SIG-M5 (cell line): Measurements from ENCODE around the gene DDHD1.
"Not testable (repeated sequence)": the region's sequence is repeated elsewhere in the genome, so short reads cannot be mapped to it uniquely, and the experiment has no call there.

Experiments
- DNase-seq: peaks from one replicate; lab custom pipeline; 2025; lab: John Stamatoyannopoulos, UW

DDHD1 gene

DNA sequence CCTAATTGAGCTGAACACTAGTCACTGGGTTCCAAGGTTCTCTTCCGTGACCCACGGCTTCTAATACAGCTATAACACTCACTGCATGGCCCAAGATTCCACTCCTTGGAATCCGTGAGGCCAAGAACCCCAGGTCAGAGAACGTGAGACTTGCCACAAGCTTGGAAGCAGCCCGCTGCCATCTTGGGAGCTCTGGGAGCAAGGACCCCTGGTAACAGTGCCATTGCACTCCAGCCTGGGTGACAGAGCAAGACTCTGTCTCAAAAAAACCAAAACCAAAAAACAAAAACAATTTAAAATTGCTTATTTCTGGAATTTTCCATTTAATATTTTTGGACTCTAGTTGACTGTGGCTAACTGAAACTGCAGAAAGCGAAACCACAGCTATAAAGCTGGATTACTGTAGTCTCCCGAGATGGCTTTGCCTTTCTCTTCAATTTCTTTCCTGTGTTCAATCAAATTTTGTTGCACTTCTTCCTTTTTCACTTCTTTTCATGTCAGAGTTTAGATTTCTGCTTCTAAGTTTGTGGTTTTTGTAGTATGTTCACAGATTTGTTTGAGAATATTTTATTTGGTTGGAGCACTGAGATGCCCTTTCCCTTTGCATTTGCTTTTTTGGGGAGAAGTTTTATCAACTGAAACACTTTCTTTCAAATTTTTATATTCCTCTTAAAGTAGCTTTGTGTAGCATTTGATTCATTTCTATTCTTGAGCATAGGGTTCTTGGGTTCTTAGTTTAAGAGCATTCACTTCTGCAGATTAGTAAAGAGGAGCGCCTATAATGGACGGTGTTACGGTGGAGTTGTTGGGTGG, 44.6 kb downstream of the DDHD1 start:
- no peak for DNase-seq

DNA sequence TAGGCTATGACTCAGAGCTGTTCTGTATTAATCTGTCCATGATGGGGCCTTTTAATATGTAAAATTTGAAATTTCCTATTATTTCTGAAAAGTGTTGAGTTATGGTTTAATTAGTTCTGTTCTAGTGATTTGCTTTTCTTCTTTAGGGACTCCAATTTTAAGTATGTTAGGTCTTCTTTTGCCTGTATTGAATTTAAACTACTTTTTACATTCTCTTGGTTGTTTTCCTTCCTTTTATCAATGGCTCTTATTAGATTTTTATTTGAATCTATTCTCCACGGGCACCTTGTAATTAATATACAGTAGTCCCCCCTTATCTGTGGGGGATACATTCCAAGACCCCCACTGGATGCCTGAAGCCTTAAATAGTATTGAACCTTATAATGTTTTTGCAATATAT, 46.4 kb downstream of the DDHD1 start:
- DNase-seq, result no peak

DNA sequence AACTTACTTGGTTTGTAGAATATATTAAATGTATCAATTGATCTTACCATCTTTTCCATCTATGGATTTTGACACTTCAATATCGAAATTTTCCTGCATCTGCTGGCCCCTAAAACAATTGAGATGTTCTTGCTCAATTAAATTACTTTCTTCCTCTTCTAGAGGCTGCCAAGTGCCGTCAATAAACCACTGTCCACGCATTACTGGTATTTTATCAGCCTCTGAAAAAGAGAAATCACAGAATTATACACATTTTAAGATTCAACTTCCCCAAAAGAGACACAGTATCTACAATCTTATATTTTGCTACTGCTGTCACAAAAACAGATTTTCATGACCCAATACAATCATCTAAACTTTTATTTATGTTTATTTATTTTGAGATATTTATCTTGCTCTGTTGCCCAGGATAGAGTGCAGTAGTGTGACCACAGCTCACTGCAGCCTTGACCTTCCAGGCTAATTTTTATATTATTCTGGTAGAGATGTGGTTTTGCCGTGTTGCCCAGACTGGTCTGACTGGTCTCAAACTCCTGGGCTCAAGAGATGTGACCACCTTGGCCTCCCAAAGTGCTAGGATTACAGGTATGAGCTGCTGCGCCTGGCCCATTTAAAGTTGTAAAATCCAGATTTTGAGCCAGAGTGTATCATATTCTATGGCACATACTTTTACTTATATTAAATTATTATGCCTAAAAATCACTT, 49.3 kb downstream of the DDHD1 start:
- no peak for DNase-seq

DNA sequence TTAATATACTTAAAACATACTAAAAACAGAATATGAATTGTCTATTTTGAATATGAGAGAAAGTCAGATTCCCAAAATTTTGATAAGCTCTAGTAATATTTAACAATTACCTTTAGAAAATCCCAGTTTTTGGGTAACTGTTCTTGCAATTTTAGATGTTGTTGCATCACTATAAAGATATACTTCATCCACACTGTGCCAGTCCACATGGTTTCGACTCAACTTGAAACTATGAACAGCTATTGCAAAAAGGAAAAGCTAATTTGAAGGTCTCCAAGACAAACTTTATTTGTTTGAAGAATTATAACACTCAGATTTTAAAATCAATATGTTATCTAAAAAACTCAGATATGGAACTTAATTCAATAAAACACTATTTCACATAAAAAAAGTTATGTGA, 59.9 kb downstream of the DDHD1 start:
- DNase-seq, result no peak

DNA sequence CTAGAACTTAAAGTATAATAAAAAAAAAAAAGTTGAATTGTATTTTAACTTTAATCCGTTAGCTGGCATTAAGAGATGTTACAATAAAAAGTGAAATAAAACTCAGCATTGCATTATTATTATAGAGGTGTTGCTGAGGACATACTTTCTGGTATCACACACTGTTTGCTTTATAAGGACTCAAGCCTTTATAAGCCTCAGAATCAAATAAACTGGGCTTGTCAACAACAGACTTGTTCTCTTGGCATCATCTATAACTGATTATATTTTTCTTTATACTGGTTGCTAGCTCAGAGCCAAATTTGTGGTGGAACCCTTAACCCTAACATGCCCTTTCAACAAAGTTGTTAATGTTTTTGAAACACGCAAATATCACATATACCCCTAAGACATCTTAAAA, 62.3 kb downstream of the DDHD1 start:
- DNase-seq, result no peak

DNA sequence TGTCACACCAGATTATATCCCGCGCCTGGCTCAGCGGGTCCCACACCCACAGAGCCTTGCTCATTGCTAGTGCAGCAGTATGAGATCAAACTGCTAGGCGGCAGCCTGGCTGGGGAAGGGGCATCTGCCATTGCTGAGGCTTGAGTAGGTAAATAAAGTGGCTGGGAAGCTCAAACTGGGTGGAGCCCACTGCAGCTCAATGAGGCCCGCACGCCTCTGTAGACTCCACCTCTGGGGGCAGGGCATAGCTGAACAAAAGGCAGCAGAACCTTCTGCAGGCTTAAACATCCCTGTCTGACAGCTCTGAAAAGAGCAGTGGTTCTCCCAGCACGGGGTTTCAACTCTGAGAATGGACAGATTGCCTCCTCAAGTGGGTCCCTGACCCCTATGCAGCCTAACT, 68.2 kb downstream of the DDHD1 start:
- DNase-seq, result not testable (repeated sequence)

DNA sequence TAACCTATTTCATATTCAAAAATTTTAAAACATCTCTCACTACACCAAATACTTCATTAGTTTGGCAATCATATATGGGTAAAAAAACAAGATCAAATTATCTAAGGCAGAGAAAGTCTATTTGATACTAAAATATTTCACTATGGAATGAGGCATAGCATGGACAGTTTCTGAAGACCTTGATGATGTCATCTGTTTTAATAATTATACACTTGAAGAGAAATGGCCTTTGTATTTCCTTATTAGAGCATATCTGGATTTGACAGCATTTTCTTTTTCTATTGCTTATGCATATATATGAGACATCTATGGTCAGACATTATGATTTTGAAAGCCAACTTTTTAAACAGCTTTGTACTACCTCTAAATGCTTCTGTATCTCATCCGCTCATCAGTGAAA, 88.6 kb downstream of the DDHD1 start:
- DNase-seq, result no peak

DNA sequence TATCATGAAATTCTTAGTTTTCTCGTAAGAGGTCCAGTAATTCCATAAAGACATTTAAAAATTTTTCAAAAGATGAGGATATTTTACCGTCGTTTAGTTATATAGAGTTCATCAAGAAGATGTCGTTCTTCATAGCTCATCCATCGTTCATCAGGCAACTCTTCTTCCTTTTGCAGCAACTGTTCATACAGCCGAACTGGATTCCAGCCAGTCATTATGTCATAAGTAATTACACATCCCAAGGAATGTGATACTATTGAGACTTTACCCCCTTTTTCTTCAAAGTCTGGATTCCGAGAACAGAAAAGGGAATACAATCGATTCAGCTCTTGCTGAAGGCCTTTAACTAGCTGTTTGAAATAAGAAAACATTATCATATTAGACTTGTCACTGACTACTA, 90.3 kb downstream of the DDHD1 start:
- no peak for DNase-seq

DNA sequence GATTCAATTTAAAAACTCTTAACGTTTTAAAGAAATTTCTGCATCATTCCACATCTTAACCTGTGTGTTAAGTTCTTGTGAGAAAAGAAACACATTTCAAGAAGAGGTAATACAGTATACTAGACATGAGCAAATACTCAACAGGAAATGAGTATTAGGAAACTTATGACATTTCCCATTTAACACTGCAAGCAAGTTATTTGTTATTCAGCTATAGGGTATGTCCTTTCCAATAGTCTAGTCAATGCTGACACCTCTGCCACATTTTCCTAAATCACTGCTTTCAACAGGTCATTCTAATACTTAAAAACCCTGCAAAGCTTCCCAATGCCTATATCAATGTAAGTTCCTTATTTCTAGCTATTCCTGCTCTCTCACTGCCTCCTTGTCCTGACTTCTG, 93.1 kb downstream of the DDHD1 start:
- DNase-seq, result no peak

DNA sequence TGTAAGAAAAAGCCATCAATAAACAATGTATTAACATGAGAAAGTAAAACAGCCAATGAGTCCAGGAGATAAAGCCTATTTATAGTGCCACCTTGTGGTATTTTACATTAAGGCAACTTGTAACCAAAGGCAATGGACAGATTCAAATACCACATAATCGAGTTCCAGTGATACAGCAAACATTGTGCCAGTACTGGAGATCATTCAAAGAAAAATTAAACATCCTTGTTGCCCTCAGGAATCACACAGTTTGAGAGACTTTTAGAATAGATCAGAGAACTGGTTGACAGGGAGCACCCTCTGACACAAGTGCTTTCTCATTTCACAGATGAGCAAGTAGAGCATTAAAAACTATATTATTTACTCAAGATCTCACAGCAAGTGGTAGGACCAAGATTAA, 98.1 kb downstream of the DDHD1 start:
- no peak for DNase-seq

DNA sequence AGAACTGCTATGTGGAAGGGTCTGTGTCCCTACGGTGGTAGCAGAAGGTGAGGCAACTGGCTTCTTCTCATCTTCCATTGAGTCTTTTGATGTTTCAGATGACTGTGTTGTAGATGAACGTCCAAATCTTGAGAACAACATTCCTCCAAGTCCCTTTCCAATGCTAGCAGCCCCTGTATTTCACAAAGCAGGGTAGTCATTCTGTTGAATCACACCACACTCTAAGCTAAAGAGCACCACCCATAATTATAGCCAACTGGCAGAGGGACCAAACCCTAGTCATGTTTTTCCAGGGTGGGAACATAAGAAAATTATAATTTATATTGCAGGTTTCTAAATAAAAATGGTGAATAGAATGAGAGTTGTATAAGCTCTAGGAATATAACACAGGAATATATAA, 98.7 kb downstream of the DDHD1 start:
- DNase-seq, result no peak

DNA sequence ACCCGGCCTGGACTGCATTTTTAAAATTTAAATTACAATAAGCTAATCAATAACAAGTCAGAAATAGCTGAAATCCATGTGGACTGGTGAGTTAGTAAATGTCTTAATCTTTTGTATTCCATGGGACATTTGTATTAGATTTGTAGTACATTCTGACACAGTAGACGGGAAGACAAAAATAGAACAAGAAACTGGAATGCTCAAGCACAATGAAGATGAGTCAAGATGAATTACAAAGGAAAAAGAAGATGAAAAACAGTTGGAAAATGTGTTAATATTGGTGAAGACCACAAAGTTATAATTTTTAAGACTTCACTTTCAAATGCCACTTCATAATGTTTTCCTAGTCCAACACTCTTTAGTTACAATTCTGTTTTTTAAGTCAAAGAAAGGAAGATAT, 104.5 kb downstream of the DDHD1 start:
- no peak for DNase-seq

DNA sequence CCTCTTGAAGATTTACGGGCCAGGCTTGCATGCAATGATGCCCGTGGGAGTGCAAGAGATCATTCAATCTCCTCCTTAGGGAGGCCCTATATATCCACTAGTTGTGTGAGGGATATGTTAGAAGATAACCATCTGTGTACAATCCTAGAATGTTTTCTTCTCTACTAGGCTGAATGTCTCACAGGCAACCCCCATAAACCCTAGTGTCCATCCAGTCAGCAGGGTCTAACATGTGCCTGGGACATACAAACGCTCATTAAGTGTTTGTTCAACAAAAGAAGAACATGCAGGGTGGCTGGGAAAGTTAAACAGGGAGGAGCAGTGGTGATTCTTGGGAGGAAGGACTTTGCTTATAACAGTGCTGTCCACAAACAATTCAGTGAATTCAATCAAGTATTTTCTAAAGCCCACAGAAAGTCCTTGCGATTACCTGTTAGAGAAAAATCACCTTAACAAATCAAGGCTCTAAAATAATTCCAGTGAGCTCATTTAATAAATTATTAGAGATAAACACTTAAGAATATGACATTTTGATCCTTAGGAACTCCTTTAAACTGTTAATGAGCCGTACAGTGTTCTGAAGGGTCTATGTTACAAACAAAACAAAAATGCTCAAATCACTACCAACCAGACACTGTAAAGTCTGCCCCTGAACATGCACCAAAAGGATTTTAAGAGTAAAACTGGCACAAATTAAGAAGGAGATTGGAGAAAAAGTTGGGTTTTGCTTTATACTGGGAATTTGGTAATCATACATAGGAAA, 105.6 kb downstream of the DDHD1 start:
- no peak for DNase-seq

DNA sequence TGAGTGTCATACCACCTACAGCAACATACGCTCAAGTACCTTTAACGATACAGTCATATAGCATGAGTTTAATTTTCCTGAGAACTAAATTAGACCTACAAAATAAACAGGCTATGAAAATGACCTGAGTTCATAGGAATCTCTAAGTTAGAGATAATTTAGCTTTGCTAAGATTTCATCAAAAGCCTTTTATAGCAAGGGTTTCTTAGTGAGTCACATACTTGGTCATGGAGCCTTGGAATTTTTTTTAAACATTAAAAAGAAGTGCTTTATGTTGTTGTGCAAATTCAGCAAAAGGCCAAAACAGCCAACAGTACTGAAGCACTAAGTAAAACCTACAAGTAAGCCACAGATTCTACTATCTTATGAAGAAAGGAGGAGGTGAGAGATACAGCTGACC, 108.6 kb downstream of the DDHD1 start:
- DNase-seq, result no peak

DNA sequence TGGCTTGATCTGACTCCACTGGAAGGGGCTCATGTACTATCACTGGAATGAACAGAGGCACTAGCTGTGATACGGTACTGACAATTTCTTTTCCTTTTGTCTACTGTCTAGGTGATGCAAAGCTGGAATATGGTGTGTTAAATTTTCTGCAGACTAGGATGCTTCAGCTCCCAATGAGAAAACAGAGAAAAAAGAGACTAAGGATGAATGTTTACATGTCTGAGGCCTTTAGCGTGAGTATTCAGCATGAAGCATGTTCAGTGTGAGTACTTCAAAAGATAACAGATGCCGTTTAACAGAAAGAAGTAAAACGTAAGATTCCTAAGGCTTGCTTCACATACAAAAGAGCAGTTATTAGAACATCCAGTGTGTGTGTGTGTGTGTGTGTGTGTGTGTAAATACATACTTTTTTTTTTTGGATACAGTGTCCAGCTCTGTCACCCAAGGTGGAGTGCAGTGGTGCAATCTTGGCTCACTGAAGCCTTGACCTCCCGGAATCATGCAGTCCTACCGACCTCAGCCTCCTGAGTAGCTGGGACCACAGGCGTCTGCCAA, 110.0 kb downstream of the DDHD1 start:
- DNase-seq, result no peak

DNA sequence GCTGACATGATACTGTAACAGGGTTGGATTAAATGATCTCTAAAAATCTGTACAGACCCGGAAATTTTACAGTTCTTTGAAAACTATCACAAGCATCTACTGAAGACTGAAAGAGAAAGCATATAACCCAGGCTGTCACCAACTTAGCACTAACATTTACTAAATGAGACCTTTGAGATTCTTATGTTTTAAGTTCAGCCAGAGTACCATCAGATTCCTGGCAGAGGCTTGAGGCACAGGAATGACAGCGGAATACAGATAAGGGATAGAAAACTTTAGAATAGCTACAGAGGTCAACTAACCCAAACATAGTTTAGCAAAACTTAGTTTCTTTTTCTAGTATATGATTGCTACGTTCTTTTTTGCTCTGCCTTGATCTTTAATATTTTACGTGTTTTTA, 110.6 kb downstream of the DDHD1 start:
- no peak for DNase-seq

DNA sequence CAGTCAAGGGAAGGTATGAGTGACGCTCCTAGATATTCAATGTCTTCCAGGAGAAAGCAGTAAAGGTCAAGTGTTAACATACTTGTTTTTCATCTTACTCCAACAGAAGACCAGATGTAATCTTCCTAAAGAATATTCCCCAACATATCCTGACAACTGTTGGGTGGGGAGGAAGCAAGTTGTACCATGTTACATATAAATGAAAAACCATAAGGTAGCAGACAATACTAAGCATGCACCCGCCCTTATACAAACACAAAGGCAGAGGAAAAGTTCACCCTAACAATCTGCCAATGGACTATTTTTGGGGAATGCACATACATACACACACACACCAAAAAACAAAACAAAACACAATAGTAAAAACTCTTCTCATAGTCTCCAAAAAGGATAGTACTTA, 112.1 kb downstream of the DDHD1 start:
- DNase-seq, result no peak

DNA sequence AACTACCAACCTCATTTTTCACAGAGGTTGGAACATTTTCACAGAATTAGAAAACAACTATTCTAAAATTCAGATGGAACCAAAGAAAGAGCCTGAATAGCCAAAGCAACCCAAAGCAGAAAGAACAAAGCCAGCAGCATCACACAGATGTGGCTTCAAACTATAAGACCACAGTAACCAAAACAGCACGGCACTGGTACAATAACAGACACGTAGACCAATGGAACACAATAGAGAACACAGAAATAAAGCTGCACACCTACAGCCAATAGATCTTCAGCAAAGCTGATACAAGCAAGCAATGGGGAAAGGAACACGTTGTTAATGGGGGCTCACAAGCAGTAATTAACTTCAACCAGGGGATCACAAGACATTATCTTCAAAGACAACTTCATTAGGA, 114.5 kb downstream of the DDHD1 start:
- no peak for DNase-seq

DNA sequence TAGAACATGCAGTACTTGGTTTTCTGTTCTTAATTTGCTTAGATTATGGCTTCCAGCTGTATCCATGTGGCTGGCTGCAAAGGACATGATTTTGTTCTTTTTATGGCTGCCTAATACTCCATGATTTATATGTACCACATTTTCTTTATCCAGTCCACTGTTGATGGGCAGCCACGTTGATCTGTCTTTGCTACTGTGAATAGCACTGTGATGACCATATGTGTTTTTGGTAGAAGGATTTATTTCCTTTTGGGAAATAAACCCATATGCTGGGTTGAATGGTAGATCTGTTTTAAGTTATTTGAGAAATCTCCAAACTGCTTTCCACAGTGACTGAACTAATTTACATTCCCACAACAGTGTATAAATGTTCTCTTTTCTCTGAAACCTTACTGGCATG, 116.1 kb downstream of the DDHD1 start:
- DNase-seq, result no peak

DNA sequence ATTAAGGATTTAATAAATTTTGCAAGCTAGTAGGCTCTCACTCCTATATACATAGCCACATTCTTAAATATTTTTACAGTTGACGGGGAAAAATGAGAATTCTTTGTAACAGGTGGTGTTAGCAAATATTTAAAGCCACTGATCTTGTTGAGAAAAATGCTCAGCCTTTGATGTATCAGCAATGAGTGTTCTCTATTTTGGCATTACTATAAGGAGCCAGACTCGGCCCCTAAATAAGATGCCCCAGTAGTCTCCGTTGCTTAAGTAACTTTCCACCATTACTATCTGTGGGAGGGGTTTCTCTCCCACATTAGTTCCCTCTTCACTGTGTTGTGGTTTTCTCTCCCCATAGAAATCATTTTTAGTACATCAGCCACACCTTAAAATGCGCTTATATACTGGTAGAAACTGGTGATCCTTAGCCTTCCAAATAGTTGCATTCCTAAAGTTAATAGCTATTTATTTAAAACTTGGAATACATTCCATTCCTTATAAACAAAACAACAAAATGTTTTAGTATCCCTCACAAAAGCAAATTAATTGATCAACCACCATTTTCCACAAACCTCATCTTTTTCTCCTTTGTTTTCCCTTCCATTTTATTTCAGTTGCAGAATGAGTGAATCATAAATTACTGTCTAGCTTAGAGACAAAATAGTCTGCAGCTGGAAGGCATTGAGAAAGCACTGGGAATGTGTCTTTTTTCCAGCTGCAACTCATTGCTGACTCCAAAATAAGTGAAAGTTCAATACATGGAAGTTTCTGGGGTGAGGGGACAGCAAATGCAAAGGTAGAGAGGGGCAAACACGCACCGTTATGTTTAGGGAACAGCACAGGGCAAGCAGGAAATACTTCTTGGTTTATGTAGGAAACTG, 117.5 kb downstream of the DDHD1 start:
- DNase-seq, result no peak

DNA sequence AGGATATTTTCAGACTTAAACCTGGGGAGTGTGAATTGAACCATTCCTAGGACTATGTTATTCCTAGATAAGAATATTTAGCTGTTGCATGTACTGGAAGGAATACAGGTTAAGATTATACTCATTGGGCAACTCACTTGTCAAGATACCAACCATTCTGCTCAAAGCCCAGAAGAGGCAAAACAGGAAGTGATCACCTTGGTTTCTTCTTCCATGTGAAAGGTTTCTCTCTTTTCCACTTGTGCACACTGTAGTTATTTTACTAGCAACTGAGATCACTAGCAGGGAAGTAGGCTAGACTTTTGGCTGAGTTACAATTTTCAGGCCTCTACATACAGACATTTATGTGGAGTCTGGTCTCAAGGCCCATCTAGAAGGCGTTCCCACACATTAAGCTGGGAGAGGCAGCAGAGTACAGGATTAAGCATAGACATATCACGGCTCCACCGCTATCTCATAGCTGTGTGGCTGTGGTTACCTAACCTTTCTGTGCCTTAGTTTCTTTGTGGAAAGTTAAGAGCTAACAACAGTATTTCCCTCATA, 118.4 kb downstream of the DDHD1 start:
- no peak for DNase-seq
